SK-N-MC (cell line): ENCODE results near the gene CAPN3.

Experiments used
- DNase-seq: peaks from one replicate; pipeline ENCODE4 v3.0.0-alpha.2; 2011; ENCODE audit warnings: low read depth, low spot score
- H3K27ac ChIP-seq: fragments of 200-600 bp; sonication (generic); 2 replicates; pipeline ENCODE4 v1.5.1; 2016; ENCODE audit warnings: mixed run types
- H3K36me3 ChIP-seq: fragments of 200-600 bp; sonication (generic); 2 replicates; pipeline ENCODE4 v1.6.1; 2017; ENCODE audit warnings: antibody characterized with exemption, low read length, mixed read lengths; ENCODE audit not compliant: insufficient read depth
- H3K4me3 ChIP-seq: fragments of 200-600 bp; sonication (generic); 2 replicates; pipeline ENCODE4 v1.5.1; 2016
- H3K9ac ChIP-seq: fragments of 200-600 bp; sonication (generic); 2 replicates; pipeline ENCODE4 v1.8.0; 2017; ENCODE audit warnings: mixed run types, mixed read lengths; ENCODE audit not compliant: insufficient read length
- H3K9me3 ChIP-seq: fragments of 200-600 bp; sonication (generic); 2 replicates; pipeline ENCODE4 v1.6.1; 2017; ENCODE audit warnings: low read depth, mild to moderate bottlenecking, antibody characterized with exemption, low read length, moderate library complexity, mixed read lengths
- EZH2 ChIP-seq: fragments of 200-600 bp; sonication (generic); IDR thresholded peaks from one replicate; pipeline ENCODE4 v1.6.1; 2017; ENCODE audit warnings: antibody characterized with exemption
- FOXP2 ChIP-seq: optimal IDR thresholded peaks from 2 replicates; pipeline ENCODE3; 2011; ENCODE audit warnings: mild to moderate bottlenecking, moderate library complexity; ENCODE audit not compliant: insufficient read depth; ENCODE audit errors: extremely low read length, control extremely low read depth
- POLR2AphosphoS5 ChIP-seq: IDR thresholded peaks from 2 replicates; pipeline ENCODE4 v1.6.1; 2012; ENCODE audit warnings: mild to moderate bottlenecking, low read depth, low read length, borderline replicate concordance

CAPN3 gene

DNA sequence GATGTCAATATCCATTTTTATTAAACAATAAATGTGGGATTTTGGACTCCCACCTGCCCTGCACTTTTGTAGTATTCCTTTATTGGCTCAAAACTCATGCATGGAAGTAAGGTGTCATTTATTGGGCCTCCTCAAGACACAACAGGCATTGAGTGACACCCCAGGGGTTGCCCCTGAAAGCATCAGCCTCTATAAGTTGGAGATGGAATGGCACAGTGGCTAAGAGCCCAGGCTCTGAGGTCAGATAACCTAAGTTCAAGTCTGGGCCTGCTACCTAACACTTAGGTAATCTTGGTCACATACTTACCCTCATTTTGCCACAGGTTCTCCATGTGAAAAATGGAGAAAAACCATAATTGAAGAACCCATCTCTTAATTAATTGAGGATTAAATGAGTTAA is 4.6 kb downstream of the CAPN3 start:
- TF ChIP-seq EZH2 (no peak), FOXP2 (no peak), POLR2AphosphoS5 (no peak)
- no peak for DNase-seq
- Histone ChIP-seq H3K4me3 (no peak overlapping the region), H3K36me3 (no peaks in the 10 kb centered on the region), H3K27ac (no peak overlapping the region), H3K9ac (no peak overlapping the region), H3K9me3 (no peaks in the 10 kb centered on the region)

DNA sequence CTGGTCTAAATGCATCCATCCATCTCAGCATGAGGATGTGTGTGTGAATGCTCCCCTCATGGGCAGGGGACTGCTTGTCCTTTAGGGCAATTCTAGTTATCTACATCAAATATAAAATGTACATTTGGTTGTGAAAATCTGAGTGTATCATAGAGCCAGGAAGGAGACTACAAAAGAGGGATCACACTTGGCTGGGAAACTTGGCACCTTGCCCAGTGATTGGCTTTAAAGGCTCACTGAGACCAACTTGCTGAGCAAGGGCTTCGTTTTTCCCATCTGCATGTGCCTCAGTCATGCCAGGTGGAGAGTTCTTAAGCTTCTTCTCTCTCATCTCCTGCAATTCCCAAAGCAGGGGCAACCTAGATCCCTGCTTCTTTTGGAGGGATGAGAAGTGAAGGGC is 5.2 kb downstream of the CAPN3 start:
- Histone ChIP-seq H3K9ac (no peak overlapping the region), H3K27ac (no peak overlapping the region), H3K36me3 (no peaks in the 10 kb centered on the region), H3K9me3 (no peaks in the 10 kb centered on the region), H3K4me3 (no peak overlapping the region)
- TF ChIP-seq POLR2AphosphoS5 (no peak), FOXP2 (no peak), EZH2 (no peak)
- peak; percentile 16 for DNase-seq

DNA sequence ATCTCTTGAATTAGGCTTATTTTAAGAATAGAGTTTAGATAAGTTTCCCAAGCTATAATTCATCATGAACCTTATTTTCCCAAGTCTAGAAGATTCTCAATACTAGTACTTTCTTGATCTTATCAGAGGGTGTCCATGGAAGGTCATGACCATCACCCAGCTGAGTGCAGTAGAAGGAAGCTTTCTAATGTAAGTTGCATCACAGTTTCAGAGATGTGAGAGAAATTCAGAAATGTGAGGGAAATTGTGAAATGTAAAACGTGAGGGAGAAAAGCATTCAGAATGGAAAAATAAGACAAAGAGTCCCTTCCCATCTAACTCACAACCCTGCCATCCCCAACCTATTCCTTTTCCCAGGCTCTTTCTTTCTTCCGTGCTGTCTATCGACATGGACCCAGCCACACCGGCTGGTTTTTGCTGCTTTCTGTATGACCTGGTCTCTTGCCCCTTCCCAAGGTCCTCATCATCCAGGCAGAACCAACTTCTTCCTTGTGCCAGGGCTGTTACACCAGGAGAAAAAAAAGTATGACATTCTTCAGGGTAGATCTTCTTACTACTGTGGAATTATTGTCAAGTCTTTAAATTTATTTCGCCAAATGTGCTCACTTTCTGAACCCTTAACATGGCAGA is 6.7 kb downstream of the CAPN3 start:
- Histone ChIP-seq H3K9me3 (no peaks in the 10 kb centered on the region), H3K4me3 (no peak overlapping the region), H3K9ac (no peak overlapping the region), H3K36me3 (no peaks in the 10 kb centered on the region), H3K27ac (no peak overlapping the region)
- no peak for DNase-seq
- TF ChIP-seq FOXP2: no peak
- no peak for TF ChIP-seq EZH2
- TF ChIP-seq POLR2AphosphoS5: no peak

DNA sequence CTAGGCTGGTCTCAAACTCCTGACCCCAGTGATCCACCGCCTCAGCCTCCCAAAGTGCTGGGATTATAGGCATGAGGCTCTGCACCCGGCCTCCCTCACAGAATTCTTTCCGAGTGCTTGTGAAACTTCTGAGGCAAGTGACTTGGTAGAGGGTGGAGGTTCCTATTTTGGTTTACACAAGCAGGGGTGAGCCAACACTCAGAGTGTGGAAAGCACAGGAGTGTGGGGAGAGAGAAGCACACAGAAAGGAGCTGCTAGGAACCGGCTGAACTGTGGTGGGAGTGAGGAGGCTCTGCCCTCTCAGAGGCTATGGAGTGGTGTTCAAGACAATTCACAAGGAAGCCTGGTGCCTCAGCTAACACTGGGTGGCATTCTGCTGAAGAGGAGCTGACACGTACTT is 7.7 kb downstream of the CAPN3 start:
- DNase-seq: no peak
- TF ChIP-seq FOXP2 (no peak), POLR2AphosphoS5 (no peak), EZH2 (no peak)
- Histone ChIP-seq H3K36me3 (no peaks in the 10 kb centered on the region), H3K9me3 (no peaks in the 10 kb centered on the region), H3K4me3 (no peak overlapping the region), H3K9ac (no peak overlapping the region), H3K27ac (no peak overlapping the region)

DNA sequence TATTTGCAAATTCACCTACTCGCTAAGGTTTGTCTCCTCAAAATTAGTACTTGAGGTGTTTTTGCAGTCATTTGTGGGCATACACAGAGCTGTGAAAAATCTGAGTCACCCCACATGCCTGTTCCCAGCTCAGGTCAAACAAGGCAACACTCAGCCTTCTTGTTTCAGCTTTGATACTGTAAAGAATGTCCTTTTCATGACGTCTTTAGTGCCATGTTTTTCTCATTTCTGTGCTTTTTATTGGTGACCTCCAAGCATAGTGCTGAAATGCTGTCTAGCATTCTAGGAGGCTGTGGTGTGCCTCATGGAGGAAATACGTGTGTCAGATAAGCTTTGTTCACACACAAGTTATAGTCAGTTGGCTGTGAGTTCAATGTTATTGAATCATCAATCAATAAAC is 8.8 kb downstream of the CAPN3 start:
- no peak overlapping the region for H3K9ac ChIP-seq
- no peaks in the 10 kb centered on the region for H3K36me3 ChIP-seq
- H3K27ac ChIP-seq: no peak overlapping the region
- TF ChIP-seq POLR2AphosphoS5 (no peak), EZH2 (no peak), FOXP2 (no peak)
- no peak for DNase-seq
- H3K4me3 ChIP-seq: no peak overlapping the region
- H3K9me3 ChIP-seq: no peaks in the 10 kb centered on the region

DNA sequence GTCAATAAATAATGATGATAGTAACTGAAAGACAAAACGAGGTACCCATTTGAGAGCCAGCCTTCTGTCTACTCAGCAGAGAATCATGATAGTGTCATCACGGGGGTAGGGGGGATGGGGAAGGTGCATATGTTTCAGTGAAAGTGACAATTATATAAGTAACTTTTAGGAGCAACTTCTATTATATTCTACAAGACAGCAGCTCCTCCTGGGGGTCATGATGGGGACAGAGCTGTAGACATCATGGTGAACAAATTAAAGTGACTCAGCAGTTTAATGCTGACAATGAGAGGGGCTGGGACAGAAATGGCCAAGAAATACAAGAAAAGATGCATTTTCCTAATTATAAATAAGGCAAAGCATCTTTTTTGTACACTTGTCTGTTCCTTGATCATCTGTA is 11.8 kb downstream of the CAPN3 start:
- no peak for DNase-seq
- Histone ChIP-seq H3K27ac (no peak overlapping the region), H3K4me3 (no peak overlapping the region), H3K9ac (no peak overlapping the region), H3K36me3 (no peaks in the 10 kb centered on the region), H3K9me3 (no peaks in the 10 kb centered on the region)
- TF ChIP-seq EZH2 (no peak), POLR2AphosphoS5 (no peak)

DNA sequence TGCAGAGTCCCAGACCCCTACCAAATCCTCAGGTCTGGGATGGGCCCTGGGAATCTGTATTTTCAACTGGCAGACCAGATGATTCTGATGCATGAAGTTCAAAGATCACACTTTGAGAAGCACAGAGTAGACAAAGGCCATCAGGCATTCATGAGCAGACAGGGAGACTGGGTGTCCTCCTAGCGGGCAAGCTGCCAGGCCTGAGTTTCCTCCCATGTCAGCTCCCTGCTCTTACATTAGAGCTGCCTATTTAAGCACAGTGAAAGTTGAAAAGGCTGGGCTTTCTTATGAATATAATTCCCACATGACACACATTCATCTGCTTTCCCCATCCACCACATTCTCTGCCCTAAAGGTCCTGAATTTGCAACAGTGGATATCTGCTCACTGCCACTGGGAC is 14.0 kb downstream of the CAPN3 start:
- Histone ChIP-seq H3K4me3 (no peak overlapping the region), H3K9me3 (no peaks in the 10 kb centered on the region), H3K36me3 (no peaks in the 10 kb centered on the region), H3K9ac (no peak overlapping the region), H3K27ac (no peak overlapping the region)
- no peak for DNase-seq
- TF ChIP-seq FOXP2: no peak
- TF ChIP-seq EZH2: no peak
- TF ChIP-seq POLR2AphosphoS5: no peak

DNA sequence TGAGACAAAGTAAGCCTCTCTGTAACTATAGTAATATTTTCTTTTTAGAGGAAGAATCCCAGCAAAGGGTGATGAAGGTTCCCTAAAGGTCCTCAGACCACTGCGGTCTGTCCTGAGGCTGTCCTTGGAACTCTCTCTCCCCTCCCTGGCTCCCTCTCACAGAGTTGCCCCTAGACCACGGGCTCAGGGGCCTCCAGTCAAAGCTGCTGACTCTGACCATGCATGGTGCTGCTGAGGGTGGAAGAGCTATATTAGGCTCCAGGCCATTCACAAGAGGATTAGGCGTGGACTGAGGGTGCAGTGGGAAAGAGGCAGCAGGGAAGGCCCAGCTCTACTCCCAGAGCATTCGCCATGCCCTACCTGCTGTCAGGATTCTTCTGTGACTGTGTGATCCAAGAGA is 14.6 kb downstream of the CAPN3 start:
- Histone ChIP-seq H3K9me3 (no peaks in the 10 kb centered on the region), H3K27ac (no peak overlapping the region), H3K9ac (no peak overlapping the region), H3K4me3 (no peak overlapping the region), H3K36me3 (no peaks in the 10 kb centered on the region)
- TF ChIP-seq POLR2AphosphoS5: no peak
- TF ChIP-seq EZH2: no peak
- no peak for TF ChIP-seq FOXP2
- no peak for DNase-seq

DNA sequence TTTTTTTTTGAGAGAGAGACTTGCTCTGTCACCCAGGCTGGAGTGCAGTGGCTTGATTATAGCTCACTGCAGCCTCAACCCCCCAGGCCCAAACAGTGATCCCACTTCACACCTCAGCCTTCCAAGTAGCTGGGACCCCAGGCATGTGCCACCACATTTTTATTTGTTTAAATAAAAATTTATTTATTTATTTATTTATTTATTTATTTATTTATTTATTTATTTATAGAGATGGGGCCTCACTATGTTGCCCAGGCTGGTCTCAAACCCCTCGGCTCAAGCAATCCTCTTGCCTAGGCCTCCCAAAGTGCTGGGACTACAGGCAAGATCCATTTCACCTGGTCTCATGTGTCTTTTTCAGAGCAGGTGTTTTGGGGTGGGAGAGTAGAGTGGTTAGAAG is 15.5 kb downstream of the CAPN3 start:
- no peak overlapping the region for H3K27ac ChIP-seq
- H3K9me3 ChIP-seq: no peaks in the 10 kb centered on the region
- H3K9ac ChIP-seq: no peak overlapping the region
- no peak for TF ChIP-seq FOXP2
- no peak for TF ChIP-seq EZH2
- H3K36me3 ChIP-seq: no peaks in the 10 kb centered on the region
- no peak overlapping the region for H3K4me3 ChIP-seq
- no peak for DNase-seq
